Measurements from ENCODE around the gene DENND2D.

The DENND2D gene, protein sequence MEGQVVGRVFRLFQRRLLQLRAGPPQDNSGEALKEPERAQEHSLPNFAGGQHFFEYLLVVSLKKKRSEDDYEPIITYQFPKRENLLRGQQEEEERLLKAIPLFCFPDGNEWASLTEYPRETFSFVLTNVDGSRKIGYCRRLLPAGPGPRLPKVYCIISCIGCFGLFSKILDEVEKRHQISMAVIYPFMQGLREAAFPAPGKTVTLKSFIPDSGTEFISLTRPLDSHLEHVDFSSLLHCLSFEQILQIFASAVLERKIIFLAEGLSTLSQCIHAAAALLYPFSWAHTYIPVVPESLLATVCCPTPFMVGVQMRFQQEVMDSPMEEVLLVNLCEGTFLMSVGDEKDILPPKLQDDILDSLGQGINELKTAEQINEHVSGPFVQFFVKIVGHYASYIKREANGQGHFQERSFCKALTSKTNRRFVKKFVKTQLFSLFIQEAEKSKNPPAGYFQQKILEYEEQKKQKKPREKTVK

DNA sequence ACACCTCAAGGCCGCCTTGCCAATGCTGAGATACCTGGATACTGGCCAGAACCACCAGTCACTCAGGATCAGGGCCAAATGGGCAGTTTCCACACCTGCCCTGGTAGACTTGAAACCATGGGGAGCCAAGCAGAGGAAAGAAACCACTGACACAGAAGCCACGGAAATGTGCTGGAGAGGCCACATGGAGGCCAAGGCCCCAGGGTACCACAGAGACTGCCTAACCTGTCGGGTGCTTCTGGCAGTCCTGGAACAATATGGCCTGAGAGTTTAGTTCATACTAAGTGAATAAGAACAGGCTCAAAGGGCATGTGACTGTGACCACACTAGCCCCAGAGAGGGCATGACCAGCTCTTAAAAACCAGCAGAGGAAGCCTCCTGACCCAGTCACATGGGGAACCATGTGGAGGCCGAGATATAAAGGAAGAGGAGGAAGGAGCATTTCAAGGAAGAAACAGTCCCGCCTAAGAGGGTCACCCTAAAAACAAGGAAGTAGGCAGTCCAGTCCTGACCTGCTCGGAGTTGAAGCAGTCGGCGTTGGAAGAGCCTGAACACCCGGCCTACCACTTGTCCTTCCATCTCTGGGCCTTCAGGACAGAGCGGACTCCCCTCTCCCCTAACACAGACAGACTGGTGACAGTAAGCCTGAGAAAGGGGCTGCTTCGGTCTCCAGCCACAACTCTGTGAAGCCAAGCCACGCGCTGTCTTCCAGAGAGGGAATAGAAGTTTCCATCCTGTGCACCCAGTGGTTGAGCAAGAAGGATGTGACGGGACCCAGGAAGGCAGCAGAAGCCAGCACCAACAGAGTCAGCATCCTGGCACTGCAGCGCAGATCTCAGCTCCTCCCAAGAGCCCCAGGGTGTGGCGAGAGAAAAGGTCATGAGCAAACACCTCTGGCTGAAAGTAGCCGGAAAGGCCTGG, at the start of gene DENND2D:
Gene DENND2D (minus strand): TSS at position 766 of the 921 bp plus-strand sequence. CDS start 187 bp downstream, at position 579.
- no peak for DNase-seq (ENCODE audit: low read depth)
- TF ChIP-seq, protein P1, sequence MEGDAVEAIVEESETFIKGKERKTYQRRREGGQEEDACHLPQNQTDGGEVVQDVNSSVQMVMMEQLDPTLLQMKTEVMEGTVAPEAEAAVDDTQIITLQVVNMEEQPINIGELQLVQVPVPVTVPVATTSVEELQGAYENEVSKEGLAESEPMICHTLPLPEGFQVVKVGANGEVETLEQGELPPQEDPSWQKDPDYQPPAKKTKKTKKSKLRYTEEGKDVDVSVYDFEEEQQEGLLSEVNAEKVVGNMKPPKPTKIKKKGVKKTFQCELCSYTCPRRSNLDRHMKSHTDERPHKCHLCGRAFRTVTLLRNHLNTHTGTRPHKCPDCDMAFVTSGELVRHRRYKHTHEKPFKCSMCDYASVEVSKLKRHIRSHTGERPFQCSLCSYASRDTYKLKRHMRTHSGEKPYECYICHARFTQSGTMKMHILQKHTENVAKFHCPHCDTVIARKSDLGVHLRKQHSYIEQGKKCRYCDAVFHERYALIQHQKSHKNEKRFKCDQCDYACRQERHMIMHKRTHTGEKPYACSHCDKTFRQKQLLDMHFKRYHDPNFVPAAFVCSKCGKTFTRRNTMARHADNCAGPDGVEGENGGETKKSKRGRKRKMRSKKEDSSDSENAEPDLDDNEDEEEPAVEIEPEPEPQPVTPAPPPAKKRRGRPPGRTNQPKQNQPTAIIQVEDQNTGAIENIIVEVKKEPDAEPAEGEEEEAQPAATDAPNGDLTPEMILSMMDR (conservative IDR thresholded peaks at IDR 0.05; ENCODE audit: control insufficient read depth, insufficient read depth, low read depth, low read length): no peak
- no peak within 1 kb of the TSS for H3K4me3 ChIP-seq (ENCODE audit: control insufficient read depth, low read depth, low read length)

DNA sequence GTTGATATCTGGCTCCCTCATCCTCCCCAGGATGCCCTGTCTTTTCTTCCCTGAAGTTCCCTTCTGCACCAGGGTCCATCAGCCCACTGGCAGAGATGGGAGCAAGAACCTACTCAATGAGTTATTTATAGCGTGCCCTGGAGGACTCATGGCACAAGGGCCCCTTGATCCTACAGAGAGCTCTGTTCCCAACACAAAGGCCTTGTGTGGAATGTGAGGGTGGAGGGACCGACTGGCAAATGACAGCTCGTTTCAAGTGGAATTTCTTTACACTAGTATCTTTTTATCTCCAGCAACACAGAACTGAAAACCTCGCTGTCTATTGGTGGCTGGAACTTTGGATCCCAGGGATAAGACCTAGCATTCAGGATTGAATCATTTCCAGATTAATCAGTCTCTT, 49.5 kb upstream of the DENND2D start:
- DNase-seq (ENCODE audit: low read depth): no peak
- no peak overlapping the region for H3K4me3 ChIP-seq (ENCODE audit: control insufficient read depth, low read depth, low read length)
- TF ChIP-seq, protein P1 (conservative IDR thresholded peaks at IDR 0.05; ENCODE audit: control insufficient read depth, insufficient read depth, low read depth, low read length): no peak

DNA sequence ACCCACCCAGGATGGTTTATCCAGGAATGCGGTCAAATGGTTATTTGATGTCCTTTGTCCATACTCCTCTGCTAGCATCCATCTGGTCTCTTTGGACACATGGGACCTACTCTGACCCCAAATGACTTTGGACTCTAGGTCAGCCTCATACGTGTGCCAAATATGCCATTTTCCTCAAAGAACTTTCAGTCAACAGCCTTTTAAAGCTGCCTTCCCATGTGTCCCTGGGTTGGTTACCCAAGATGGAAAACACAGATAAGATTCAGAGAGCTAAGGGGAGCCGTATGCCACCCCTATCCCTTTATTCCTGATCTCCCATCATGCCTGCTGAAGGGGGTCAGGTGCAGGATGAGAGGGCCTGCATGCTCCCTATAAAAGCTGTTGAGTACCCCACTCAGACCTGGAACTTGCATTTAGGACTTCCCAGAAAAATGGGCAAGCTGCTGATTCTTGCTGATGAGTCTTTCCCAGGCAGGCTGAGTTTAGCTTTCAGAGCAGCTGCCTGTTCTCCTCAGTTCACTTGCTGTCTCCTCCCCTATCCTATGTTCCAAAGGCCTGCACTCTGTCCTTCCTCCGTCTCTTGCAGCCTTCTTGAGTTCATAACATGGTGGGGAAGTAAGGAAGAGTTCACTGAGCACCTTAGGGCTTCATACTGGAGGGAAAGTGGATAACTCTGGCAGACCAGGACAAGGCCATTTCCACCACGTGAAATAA, 46.8 kb upstream of the DENND2D start:
- no peak overlapping the region for H3K4me3 ChIP-seq (ENCODE audit: control insufficient read depth, low read depth, low read length)
- no peak for DNase-seq (ENCODE audit: low read depth)
- TF ChIP-seq, protein P1 (conservative IDR thresholded peaks at IDR 0.05; ENCODE audit: control insufficient read depth, insufficient read depth, low read depth, low read length): no peak

DNA sequence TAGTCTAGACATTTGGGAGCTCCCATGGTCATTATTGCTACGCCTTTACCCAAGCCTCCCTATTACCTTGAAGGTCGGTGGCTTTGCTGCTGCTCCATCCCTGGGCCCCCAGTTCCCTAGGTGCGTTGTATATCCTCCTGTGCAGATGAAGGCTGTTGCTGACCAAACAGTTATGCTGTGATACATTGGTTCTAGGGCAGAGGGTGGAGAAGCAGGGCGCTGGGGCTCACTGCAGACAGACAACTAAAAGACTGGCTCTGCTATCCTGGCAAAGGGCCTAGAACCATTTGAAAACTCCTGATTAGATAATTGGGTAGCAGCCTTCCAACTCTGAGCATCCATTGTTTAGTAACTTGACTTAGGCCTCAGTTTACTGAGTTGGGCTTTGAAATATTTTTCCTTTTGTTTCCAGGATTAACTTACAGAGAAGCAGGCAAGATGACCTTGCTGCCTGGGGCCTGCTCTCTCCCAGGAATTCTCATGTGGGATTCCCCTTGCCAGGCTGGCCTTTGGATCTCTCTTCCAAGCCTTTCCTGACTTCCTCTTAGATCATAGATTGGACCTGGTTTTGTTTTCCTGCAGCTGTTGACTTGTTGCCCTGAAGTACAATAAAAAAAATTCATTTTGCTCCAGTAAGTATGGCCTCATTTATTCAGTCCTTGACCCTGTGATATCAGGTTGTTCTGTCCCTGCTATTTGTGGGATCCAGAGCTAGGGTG, 42.5 kb upstream of the DENND2D start:
- H3K4me3 ChIP-seq (ENCODE audit: control insufficient read depth, low read depth, low read length): no peak overlapping the region
- TF ChIP-seq, protein P1 (conservative IDR thresholded peaks at IDR 0.05; ENCODE audit: control insufficient read depth, insufficient read depth, low read depth, low read length): no peak
- DNase-seq (ENCODE audit: low read depth): no peak

DNA sequence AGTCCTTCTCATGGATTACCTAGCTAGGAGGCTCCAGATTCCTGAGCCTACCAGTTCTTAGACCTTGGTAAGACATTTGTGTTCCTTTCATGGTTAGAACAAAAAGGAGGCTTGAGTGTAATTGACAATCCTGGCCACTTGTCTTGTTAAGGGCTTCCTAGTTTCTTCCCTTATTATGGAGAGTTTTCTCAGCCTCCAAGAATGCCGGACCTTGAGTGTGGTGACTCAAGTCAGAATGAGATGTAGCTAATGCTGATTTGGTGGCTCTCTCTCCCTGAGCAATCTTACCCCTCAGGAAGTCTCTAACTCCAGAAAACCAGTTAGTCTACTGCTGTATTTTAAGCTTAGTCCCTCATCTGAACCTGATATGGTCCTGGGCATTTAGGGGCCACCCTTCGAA, 41.4 kb upstream of the DENND2D start:
- TF ChIP-seq, protein P1 (conservative IDR thresholded peaks at IDR 0.05; ENCODE audit: control insufficient read depth, insufficient read depth, low read depth, low read length): no peak
- no peak overlapping the region for H3K4me3 ChIP-seq (ENCODE audit: control insufficient read depth, low read depth, low read length)
- no peak for DNase-seq (ENCODE audit: low read depth)

Data from fibroblast of mammary gland (primary cell).